ENCODE results near the gene NEURL3. TPM values are rescaled to one million over a fixed set of nuclear protein-coding genes. Genes with fewer than 3 reads are reported as not detected.
A peak's percentile ranks its signal among the peaks of the same experiment; 100 is the strongest.

Gene NEURL3
- total and polyA plus RNA-seq, 7 donors, result 0.36 to 6.4 (median 3.5) TPM; not detected in 3

DNA sequence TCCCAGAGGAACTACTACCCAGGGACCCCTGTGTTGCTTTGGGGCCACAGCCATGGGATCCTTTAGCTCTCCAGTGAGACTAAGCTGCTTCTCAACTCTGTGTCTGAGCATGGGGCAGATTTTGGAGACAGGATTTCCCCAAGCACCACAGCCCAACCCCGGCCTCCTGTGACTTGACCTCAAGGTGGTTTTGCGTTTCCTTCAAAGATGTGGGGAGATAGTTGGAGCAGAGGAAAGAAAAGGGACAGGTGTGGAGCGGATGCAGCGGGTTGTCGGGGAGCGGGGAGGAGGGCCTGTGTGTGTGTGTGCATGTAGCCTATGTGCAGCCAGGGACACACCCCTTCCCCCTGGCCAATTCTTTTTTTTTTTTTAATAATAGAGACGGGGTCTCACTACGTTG, 41.6 kb upstream of the NEURL3 start:
- no peak for DNase-seq
- H3K4me3 ChIP-seq, result no peak overlapping the region
- peaks cover 0 to 6% (median 2%) of the 10 kb centered on the region in 4 donors for H3K4me1 ChIP-seq
- intact Hi-C loops (cut with DNase I), result no loop called here
- peaks cover 6 to 52% (median 30%) of the 10 kb centered on the region in 4 donors for H3K36me3 ChIP-seq
- no peaks in the 10 kb centered on the region for H3K27me3 ChIP-seq
- no peak overlapping the region for H3K27ac ChIP-seq
- TF ChIP-seq POLR2AphosphoS5 (IDR thresholded peaks at IDR 0.05) (no peak), EP300 (IDR thresholded peaks at IDR 0.05) (no peak), POLR2A (IDR thresholded peaks at IDR 0.05) (no peak)
- TF ChIP-seq, protein P1, sequence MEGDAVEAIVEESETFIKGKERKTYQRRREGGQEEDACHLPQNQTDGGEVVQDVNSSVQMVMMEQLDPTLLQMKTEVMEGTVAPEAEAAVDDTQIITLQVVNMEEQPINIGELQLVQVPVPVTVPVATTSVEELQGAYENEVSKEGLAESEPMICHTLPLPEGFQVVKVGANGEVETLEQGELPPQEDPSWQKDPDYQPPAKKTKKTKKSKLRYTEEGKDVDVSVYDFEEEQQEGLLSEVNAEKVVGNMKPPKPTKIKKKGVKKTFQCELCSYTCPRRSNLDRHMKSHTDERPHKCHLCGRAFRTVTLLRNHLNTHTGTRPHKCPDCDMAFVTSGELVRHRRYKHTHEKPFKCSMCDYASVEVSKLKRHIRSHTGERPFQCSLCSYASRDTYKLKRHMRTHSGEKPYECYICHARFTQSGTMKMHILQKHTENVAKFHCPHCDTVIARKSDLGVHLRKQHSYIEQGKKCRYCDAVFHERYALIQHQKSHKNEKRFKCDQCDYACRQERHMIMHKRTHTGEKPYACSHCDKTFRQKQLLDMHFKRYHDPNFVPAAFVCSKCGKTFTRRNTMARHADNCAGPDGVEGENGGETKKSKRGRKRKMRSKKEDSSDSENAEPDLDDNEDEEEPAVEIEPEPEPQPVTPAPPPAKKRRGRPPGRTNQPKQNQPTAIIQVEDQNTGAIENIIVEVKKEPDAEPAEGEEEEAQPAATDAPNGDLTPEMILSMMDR (IDR thresholded peaks at IDR 0.05), result no peak
- 79 to 88% methylated on average over 8 of the region's 8 CpGs for WGBS, 2 donors
- H3K9me3 ChIP-seq, result no peaks in the 10 kb centered on the region

DNA sequence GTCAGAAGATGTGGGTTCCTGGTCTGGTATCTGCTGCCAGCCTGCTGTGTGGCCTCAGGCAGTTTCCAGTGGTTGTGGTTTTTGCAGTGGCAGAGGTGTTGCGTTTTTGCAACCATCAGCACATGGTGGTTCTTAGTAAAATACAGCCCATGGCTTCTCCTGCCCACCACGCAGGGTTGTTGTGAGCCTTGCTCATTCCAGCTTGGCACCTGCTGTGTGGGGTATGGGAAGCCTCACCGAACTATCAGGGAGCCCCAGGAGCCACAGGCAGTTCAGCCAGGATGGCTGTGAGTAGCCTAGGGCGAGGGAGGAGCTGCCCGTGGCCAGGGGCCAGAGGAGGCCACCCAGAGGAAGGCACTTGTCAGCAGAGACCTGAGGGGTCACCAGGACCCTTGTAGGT, 41.2 kb upstream of the NEURL3 start:
- intact Hi-C loops (cut with DNase I), result no loop called here
- 84 to 93% methylated on average over 5 of the region's 5 CpGs for WGBS, 2 donors
- Histone ChIP-seq H3K4me3 (no peak overlapping the region), H3K27me3 (no peaks in the 10 kb centered on the region), H3K4me1 (peaks cover 0 to 11% (median 7%) of the 10 kb centered on the region in 4 donors), H3K27ac (no peak overlapping the region), H3K9me3 (no peaks in the 10 kb centered on the region), H3K36me3 (peaks cover 6 to 48% (median 27%) of the 10 kb centered on the region in 4 donors)
- DNase-seq, result no peak
- TF ChIP-seq, protein P1 (IDR thresholded peaks at IDR 0.05), result no peak
- TF ChIP-seq EP300 (IDR thresholded peaks at IDR 0.05) (no peak), POLR2A (IDR thresholded peaks at IDR 0.05) (no peak), POLR2AphosphoS5 (IDR thresholded peaks at IDR 0.05) (no peak)

DNA sequence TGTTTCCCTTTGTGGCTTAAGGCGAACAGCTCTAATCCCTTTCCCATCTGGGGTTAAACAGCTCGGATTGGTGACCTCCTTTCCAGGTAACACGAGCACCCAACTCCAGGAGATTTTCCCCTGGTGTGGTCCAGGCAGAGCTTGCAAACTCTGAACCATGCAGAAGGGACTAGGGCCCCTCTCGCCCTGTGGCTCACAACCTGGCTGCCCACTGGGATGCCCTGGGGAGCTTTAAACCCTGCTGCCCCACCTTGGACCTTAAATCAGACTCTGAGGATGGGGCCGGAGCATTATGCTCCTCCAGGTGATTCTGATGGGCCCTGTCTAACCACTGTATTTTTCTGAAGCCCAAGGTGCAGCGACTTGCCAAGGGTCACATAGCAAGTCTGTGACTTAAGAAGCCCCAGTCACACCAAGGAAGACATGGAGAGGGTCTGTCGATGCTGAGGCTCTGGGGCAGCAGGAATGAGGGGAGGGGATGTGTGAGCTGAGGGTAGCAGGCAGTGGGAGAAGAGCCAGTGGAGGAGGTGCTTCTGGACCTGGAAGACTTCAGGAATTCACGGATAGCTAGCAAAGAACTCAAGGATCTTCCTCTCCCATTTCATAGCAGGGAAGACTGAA, 37.3 kb upstream of the NEURL3 start:
- peaks cover 0 to 46% (median 38%) of the 10 kb centered on the region in 4 donors for H3K4me1 ChIP-seq
- intact Hi-C loops (cut with DNase I), result no loop called here
- no peaks in the 10 kb centered on the region for H3K27me3 ChIP-seq
- no peak overlapping the region for H3K4me3 ChIP-seq
- WGBS, 2 donors, result 93 to 94% methylated on average over 8 of the region's 8 CpGs
- DNase-seq, result no peak
- TF ChIP-seq POLR2A (IDR thresholded peaks at IDR 0.05) (no peak), POLR2AphosphoS5 (IDR thresholded peaks at IDR 0.05) (no peak), EP300 (IDR thresholded peaks at IDR 0.05) (no peak)
- TF ChIP-seq, protein P1 (IDR thresholded peaks at IDR 0.05), result no peak
- H3K36me3 ChIP-seq, result peaks cover 0 to 10% (median 3%) of the 10 kb centered on the region in 4 donors
- H3K9me3 ChIP-seq, result no peaks in the 10 kb centered on the region
- H3K27ac ChIP-seq, result no peak overlapping the region

DNA sequence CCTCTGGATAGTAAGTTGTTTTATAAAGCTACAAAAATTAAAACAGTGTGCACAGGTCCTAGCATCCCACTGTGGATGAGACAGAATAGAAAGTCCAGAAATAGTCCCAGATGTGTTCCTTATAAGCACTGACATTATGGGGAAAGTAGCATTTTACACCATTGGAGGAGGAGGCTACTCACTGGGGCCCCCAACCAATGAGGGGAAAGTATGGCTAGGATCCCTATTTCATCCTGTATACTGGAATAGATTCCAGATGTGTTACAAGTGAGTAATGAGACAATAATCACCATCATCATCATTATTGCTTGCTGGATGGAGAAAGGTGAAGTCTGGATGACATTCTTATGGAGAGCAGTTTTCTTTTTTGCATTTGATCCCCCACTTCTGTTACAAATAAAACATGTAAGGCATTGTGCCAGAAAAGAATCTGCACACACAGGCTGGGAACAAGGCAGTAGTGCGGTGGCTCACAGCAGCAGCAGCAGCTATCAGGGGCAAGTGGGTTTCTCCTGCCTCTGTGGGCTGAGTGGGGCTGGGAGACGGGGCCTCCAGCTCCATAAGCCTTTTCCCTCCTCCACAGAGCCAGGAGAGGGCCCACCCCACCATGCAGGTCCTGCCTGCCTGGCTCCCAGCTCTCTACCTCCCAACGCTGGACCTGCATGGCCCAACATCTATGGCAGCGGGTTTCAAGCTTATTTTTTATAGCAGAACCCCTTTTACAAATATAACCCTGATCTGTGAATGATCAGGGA, 36.4 kb upstream of the NEURL3 start:
- intact Hi-C loops (cut with DNase I), result no loop called here
- peak overlapping the region in 1 of 4 donors; percentile 99 for H3K27ac ChIP-seq
- H3K4me1 ChIP-seq, result peaks cover 0 to 48% (median 38%) of the 10 kb centered on the region in 4 donors
- no peaks in the 10 kb centered on the region for H3K27me3 ChIP-seq
- no peaks in the 10 kb centered on the region for H3K9me3 ChIP-seq
- 95% methylated on average over 4 of the region's 4 CpGs for WGBS, 2 donors
- peaks cover 0 to 5% (median 2%) of the 10 kb centered on the region in 4 donors for H3K36me3 ChIP-seq
- peak; percentile 43 for DNase-seq
- H3K4me3 ChIP-seq, result no peak overlapping the region
- TF ChIP-seq EP300 (IDR thresholded peaks at IDR 0.05), result no peak
- TF ChIP-seq, protein P1 (IDR thresholded peaks at IDR 0.05), result no peak
- TF ChIP-seq POLR2AphosphoS5 (IDR thresholded peaks at IDR 0.05), result no peak
- no peak for TF ChIP-seq POLR2A (IDR thresholded peaks at IDR 0.05)

Measured in sigmoid colon (tissue), 7 donors.